RWPE2 (cell line): Measurements from ENCODE around the gene MICAL2.

ENCODE experiments used
- ATAC-seq: fragments of 200-7000 bp; cut with Tn5 transposase; 3 replicates; pipeline ENCODE4 v1.9.1; 2021; ENCODE audit warnings: low read depth
- DNase-seq: peaks from one replicate; pipeline ENCODE4 v3.0.0-alpha.2; 2020; ENCODE audit warnings: low spot score
- H3K27ac ChIP-seq: fragments of 450-650 bp; 2 replicates; pipeline ENCODE4 v1.5.1; 2017; ENCODE audit warnings: mild to moderate bottlenecking; ENCODE audit not compliant: poor library complexity, severe bottlenecking
- H3K27me3 ChIP-seq: fragments of 250-450 bp; sonication (Bioruptor Pico); 2 replicates; pipeline ENCODE4 v1.5.1; 2021; ENCODE audit warnings: mild to moderate bottlenecking, moderate library complexity; ENCODE audit not compliant: insufficient read depth, poor library complexity, severe bottlenecking
- H3K36me3 ChIP-seq: fragments of 250-450 bp; sonication (Bioruptor Pico); 2 replicates; pipeline ENCODE4 v1.5.1; 2020; ENCODE audit warnings: low read depth, mild to moderate bottlenecking, moderate library complexity
- H3K4me1 ChIP-seq: fragments of 250-450 bp; sonication (Bioruptor Pico); 2 replicates; pipeline ENCODE4 v1.5.1; 2021; ENCODE audit warnings: mild to moderate bottlenecking, moderate library complexity; ENCODE audit not compliant: insufficient read depth, poor library complexity, severe bottlenecking
- H3K4me3 ChIP-seq: fragments of 250-450 bp; sonication (Bioruptor Pico); 2 replicates; pipeline ENCODE4 v1.5.1; 2021; ENCODE audit warnings: mild to moderate bottlenecking, moderate library complexity; ENCODE audit not compliant: severe bottlenecking
- H3K9me3 ChIP-seq: fragments of 250-450 bp; sonication (Bioruptor Pico); 2 replicates; pipeline ENCODE4 v1.5.1; 2021; ENCODE audit warnings: mild to moderate bottlenecking, moderate library complexity; ENCODE audit not compliant: severe bottlenecking
- CTCF ChIP-seq: fragments of 450-650 bp; IDR thresholded peaks from one replicate; pipeline ENCODE4 v1.5.1; 2017; ENCODE audit warnings: mild to moderate bottlenecking, moderate library complexity; ENCODE audit not compliant: poor library complexity, severe bottlenecking

MICAL2 gene

GRCh38 chr11:12271826-12272366, 161.5 kb downstream of the MICAL2 start:
- H3K27ac ChIP-seq: no peak overlapping the region
- peaks cover 3% of the 10 kb centered on the region for H3K4me1 ChIP-seq
- ATAC-seq: no peak
- no peaks in the 10 kb centered on the region for H3K36me3 ChIP-seq
- no peaks in the 10 kb centered on the region for H3K27me3 ChIP-seq
- H3K4me3 ChIP-seq: no peak overlapping the region
- DNase-seq: no peak
- no peaks in the 10 kb centered on the region for H3K9me3 ChIP-seq
- no peak for TF ChIP-seq CTCF

GRCh38 chr11:12272821-12273617, 162.6 kb downstream of the MICAL2 start:
- Histone ChIP-seq H3K9me3 (no peaks in the 10 kb centered on the region), H3K4me1 (peaks cover 3% of the 10 kb centered on the region), H3K27me3 (no peaks in the 10 kb centered on the region), H3K36me3 (no peaks in the 10 kb centered on the region; the same call in none of the 2 replicates), H3K27ac (no peak overlapping the region), H3K4me3 (no peak overlapping the region)
- ATAC-seq: no peak
- no peak for TF ChIP-seq CTCF
- no peak for DNase-seq

- H3K27ac ChIP-seq: no peak overlapping the region
Observed at GRCh38 chr11:12273618-12273995, 163.2 kb downstream of the MICAL2 start.

GRCh38 chr11:12274056-12274455, 163.7 kb downstream of the MICAL2 start:
- TF ChIP-seq CTCF: no peak
- Histone ChIP-seq H3K9me3 (no peaks in the 10 kb centered on the region), H3K4me1 (no peaks in the 10 kb centered on the region), H3K27ac (no peak overlapping the region), H3K4me3 (no peak overlapping the region), H3K27me3 (no peaks in the 10 kb centered on the region), H3K36me3 (no peaks in the 10 kb centered on the region; the same call in none of the 2 replicates)
- DNase-seq (no peak), ATAC-seq (no peak)

More at GRCh38 chr11:12273618-12273995, 163.2 kb downstream of the MICAL2 start:
- H3K27me3 ChIP-seq: no peaks in the 10 kb centered on the region
- DNase-seq: no peak
- H3K36me3 ChIP-seq: no peaks in the 10 kb centered on the region; the same call in none of the 2 replicates
- H3K9me3 ChIP-seq: no peaks in the 10 kb centered on the region
- no peak overlapping the region for H3K4me3 ChIP-seq
- no peak for ATAC-seq
- TF ChIP-seq CTCF: no peak
- H3K4me1 ChIP-seq: no peaks in the 10 kb centered on the region
